GM19240 (cell line): ENCODE data around the gene HACD2.

ENCODE experiments used
- DNase-seq: peaks from one replicate; pipeline ENCODE4 v3.0.0; 2011; ENCODE audit warnings: low spot score; ENCODE audit not compliant: insufficient read length

Gene HACD2, protein sequence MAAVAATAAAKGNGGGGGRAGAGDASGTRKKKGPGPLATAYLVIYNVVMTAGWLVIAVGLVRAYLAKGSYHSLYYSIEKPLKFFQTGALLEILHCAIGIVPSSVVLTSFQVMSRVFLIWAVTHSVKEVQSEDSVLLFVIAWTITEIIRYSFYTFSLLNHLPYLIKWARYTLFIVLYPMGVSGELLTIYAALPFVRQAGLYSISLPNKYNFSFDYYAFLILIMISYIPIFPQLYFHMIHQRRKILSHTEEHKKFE

GRCh38 chr3:123584988-123585937 lies at the start of gene HACD2:
Gene HACD2, minus strand, starts transcription at chr3:123585053. Its CDS starts 26 bp downstream, at chr3:123585027.
- DNase-seq: peak; percentile 46

DNA sequence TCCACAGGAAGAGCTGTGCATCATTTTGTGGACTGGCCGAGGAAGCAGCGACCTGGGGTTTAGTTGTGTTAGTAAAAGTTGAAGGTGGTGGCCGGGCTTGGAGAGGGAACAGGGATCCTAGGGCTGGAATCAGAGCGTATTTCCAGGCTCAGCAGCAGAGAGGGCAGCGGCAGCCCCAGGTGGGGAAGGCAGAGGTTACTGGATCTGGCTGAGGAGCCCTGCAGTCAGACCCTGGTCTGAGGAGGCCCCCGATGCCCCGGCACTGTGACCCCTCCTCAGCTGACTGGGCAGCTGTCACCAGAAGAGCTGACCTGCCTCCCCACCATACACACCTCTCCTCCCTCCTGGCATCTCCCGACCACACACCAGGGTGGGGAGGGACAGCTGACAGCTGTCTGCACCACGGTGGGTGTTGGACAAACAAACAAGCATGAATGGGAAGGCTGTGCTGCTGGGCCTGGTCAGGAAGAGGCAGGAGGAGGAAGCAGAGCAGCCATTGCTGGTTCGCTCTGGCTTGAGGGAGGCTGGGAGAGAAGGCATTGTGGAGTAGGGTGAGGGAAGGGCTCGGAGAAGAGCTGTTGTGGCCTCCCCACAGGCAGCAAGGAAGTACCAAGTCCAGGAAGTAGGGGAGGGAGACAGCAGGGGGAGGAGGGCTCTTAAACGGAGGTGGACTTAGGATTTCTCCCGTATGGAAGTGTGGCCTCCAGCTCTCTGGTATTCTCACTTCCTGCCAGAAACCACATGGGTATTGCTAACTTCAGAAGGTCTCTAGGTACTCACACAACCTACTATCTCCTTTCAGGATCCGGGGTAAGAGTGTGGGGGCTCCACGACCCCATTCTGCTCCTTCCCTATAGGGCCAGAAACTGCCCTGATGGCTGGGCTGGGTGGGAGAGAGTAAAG lies 49.5 kb upstream of the HACD2 start:
- DNase-seq: no peak

DNA sequence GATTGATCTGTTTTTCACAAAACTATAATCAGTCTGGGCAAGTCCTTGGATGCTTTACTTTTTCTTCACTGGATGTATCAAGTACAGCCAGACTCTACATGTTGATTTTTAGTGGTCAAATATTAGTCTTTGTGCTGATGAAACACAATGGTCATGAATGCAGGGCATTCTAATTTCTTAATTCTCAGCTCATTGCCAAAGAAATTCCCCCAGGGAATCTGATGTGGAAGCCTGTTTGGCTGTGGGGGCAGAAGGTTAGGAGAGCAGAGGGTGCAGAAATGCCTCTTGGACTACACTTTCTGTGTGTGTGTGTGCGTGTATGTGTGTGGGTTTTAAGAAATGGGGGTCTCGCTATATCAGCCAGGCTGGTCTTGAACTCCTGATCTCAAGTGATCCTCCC lies 48.7 kb upstream of the HACD2 start:
- DNase-seq: no peak

GRCh38 chr3:123632161-123632655 lies 47.4 kb upstream of the HACD2 start:
- no peak for DNase-seq

GRCh38 chr3:123629747-123630047 lies 44.8 kb upstream of the HACD2 start:
- DNase-seq: no peak

DNA sequence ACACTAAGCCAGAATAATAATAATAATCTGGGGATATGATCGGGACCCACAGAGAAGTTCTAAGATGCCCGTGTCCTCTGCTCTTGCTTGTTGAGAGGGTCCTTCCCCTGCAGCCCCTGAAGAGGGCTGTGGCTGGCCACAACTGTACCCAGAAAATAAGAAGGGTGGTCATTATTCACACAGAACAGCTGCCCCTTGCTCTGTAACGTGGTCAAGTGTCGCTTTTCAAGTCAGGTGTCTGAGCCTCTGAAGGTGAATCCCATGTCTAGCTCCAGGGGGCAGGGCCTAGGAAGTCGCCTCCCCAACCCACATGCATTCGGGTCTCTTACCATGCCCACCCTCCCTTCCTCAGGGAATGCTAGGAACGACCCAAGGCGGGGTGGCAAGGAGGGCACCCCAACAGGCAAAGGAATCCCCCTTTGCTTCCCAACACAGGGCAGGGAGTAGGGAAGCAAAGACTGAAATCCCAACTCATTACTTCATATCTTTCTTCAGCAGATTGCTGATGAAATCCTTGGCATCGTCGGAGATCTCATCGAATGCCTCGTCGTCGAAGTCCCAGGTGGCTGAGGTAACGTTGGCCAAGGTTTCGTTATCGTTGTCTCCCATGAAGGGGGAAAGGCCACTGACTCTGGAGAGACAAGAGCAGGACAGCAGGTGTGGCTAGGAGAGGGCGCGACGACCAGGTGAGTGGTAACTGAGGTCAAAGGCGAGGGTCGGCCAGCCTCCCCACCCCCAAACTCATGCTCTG lies 44.3 kb upstream of the HACD2 start:
- DNase-seq: no peak

DNA sequence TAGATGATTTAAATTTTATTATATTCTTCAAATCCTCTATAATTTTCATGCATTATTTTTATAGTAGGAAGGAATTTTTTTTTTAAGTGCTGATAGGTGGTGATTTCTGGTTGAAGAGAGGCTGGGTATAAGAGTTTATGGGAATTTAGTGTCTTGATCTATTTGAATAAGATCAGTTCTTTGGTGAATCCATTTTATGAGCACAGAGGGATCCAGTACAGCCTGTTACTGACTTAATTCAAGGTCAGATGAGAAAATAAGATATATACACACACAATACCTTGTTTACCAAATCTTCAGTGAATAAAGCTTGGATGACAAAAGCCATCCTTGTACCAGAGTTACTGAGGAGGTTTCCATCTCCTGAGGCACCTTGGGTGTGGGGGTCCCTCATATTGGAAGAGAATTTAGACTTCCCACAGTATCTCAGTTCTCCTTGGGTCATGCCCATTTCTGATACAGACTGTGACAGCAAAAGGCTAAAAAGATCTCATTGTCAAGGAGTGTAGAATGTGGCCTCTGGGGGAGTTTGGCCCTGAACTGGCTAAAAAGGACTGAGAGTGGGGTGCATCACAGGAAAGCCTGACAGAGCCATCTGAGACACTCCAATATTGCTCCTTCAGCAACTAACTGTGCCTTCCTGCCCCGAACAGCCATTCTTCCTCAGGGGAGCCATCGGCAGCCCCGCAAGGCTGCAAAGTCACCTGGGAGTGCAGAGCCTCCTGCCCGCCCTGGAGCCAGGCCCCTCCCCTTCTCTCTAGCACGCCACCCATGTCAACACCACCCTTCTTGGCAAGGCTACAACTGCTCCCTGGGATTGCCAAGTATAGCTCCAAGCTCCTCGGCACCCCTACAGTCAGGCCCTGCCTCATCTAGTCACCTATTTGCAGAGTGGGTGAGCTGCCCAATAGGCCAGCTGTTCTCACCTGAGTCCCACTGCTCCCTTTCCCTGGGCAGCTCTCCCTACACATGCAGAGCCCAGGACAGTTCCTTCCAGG lies 43.1 kb upstream of the HACD2 start:
- no peak for DNase-seq

- DNase-seq: no peak
These were observed 42.0 kb upstream of the HACD2 start for GRCh38 chr3:123626881-123627280.

- no peak for DNase-seq
These were observed 39.4 kb upstream of the HACD2 start for GRCh38 chr3:123624302-123624701.

GRCh38 chr3:123623346-123623880 lies 38.6 kb upstream of the HACD2 start:
- no peak for DNase-seq

DNA sequence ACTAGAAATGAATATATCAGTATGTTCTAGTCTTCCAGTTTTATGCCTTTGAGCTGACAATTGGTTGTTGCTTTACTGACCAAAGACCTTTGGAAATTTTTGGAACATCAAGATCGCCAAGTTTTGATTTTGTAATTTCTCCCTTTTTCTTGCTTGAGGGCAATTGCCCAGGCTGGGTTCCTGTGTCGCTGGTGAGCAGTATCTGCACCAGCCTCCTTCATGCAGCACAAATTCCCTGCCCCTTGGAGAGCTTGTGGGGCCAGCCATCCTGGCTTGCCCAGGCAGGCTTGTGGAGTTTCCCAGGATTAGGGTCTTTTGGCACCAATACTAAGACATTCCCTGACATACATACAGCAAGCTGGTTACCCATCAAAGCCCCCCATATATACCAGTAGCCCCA lies 37.9 kb upstream of the HACD2 start:
- no peak for DNase-seq

DNA sequence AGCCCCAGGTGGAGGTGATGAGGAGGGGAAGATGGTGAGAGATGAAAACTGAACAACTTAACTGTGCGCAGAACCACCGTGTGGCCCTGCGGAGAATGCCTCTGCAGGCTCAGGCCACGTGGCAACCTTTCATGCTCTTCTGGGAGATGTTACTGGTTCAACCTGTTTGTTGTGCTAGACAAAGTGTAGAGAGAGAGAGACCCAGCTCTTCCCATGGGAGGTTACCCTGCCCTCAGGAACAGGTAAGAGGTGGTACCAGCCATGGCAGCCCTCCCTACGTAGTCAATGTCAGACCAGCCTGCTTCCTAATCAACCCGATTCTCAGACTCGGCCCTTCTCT lies 37.0 kb upstream of the HACD2 start:
- no peak for DNase-seq

- no peak for DNase-seq
These were observed 36.5 kb upstream of the HACD2 start for GRCh38 chr3:123621186-123621849.

GRCh38 chr3:123620343-123620742 lies 35.5 kb upstream of the HACD2 start:
- no peak for DNase-seq

DNA sequence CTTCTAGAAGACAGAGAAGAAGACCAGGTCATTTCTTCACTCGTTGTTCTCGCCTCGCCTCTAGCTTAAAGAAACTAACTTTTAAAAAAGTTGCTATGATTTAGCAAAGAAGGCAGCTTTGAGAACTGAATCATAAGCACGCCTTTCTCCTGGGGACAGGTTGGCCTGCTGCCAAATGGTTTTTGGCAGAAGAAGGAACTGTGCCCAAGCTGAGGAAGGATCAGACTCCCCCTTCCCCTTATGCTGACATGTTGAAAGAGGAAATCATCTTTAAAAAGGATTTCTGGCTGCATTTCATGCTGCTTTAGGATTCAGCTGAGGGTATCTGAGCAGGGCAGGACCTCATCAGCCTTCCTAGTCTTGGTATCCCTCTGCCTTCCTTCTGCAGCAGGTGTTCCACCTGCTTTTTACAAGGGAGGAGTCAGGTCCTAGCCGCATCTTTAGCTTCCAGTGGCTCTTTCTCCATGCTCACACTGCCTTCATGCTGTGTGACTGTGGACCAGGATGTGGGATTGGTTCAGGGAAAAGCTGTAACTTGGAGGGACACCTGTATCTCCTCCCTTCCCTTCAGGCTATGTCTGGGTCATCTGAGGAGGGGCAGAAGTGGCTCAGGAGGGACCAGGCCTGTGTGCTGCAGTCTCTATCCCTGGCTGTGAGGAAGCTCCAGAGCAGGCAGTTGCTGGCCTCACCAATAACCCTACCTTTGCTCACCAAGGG lies 34.1 kb upstream of the HACD2 start:
- no peak for DNase-seq

DNA sequence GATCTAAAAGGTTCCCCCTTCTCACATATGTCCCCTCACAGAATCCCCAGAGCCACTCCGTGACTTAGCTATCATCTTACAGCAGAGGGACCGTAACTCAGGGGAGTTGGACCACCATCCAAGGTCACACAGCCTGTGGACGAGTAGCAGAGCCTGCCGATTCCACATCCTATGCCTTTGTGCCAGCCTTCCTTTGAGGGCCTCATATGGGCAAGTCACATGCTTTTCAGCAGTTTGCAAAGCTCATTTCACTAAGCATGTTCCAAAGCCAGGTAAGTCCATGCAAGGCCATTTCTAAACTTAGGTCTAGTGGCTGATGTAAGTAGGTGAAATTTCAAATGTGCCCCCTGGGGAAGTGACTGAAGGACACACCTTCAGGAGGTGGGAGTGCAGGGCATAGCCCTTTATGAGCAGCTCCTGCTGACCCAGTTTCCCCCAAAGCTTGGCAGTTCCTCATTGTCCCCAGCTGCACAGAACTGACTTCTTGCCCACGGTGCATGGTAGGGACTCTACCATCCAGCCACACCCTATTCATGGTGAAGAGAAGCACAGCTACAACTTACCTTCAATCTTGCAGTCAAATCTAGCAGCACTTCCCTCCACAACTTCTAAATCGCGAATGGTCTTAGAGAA lies 33.3 kb upstream of the HACD2 start:
- no peak for DNase-seq

- no peak for DNase-seq
These were observed 31.7 kb upstream of the HACD2 start for GRCh38 chr3:123616593-123616992.

DNA sequence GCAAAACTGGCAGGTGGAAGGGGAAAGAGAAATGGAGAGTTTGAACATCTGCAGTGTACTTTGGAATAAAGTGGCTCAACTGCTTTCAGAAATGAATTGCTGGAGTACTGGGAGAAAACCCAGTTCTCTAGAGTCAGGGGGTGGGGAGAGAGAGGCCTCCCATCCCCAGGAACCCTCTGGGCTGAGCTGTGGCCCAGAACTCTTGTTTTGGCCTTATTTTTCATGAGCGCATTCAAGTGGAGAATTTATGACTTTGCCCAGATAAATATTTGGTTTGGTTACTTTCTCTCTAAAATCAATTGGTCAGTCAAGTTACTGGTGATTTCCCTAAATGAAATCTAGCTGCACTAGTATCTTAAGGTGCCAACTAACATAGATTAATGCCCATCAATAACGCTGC lies 28.7 kb upstream of the HACD2 start:
- DNase-seq: no peak
